Measurements from ENCODE around the gene SNRPD3.

DNA sequence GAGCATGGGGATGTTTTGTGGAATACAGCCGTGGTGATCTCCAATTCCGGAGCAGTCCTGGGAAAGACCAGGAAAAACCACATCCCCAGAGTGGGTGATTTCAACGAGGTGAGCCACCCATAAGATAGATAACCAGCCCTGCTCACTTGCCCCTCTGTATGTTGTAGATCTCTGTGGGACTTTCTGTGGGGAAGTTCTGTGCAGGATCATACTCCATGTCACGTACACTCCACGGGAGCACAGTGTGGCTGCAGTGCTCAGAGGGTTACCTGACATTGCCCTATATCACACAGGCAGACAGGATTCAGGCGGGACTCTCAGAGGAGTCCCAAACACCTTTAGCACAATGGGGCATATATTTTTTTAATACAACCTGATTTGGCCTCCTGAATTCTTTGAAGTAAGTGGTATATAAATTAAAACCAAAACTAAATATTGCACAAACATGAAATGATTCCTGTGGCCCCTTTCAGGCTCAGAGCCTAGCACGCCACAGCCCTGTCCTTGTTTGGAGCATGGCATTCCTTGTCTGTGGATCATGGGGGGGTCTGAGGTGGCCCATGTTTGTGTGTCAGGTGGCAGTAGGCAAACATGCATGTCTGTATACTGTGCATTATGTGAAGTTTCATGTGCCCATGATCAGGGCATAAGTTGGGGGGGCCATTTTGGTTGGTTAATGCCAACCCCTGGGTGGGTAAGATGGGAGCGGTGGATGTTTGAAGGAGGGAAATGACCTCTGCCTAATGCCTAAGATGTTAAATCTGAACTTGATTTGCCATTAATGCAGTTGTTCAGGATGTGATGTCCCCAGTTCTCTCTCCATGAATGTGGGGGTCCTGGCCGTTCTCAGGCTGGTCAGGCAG is 42.2 kb upstream of the SNRPD3 start:
- TF ChIP-seq, protein P1, sequence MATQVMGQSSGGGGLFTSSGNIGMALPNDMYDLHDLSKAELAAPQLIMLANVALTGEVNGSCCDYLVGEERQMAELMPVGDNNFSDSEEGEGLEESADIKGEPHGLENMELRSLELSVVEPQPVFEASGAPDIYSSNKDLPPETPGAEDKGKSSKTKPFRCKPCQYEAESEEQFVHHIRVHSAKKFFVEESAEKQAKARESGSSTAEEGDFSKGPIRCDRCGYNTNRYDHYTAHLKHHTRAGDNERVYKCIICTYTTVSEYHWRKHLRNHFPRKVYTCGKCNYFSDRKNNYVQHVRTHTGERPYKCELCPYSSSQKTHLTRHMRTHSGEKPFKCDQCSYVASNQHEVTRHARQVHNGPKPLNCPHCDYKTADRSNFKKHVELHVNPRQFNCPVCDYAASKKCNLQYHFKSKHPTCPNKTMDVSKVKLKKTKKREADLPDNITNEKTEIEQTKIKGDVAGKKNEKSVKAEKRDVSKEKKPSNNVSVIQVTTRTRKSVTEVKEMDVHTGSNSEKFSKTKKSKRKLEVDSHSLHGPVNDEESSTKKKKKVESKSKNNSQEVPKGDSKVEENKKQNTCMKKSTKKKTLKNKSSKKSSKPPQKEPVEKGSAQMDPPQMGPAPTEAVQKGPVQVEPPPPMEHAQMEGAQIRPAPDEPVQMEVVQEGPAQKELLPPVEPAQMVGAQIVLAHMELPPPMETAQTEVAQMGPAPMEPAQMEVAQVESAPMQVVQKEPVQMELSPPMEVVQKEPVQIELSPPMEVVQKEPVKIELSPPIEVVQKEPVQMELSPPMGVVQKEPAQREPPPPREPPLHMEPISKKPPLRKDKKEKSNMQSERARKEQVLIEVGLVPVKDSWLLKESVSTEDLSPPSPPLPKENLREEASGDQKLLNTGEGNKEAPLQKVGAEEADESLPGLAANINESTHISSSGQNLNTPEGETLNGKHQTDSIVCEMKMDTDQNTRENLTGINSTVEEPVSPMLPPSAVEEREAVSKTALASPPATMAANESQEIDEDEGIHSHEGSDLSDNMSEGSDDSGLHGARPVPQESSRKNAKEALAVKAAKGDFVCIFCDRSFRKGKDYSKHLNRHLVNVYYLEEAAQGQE (IDR thresholded peaks at IDR 0.05; ENCODE audit: low read depth, low read length): no peak
- TF ChIP-seq, protein P2, sequence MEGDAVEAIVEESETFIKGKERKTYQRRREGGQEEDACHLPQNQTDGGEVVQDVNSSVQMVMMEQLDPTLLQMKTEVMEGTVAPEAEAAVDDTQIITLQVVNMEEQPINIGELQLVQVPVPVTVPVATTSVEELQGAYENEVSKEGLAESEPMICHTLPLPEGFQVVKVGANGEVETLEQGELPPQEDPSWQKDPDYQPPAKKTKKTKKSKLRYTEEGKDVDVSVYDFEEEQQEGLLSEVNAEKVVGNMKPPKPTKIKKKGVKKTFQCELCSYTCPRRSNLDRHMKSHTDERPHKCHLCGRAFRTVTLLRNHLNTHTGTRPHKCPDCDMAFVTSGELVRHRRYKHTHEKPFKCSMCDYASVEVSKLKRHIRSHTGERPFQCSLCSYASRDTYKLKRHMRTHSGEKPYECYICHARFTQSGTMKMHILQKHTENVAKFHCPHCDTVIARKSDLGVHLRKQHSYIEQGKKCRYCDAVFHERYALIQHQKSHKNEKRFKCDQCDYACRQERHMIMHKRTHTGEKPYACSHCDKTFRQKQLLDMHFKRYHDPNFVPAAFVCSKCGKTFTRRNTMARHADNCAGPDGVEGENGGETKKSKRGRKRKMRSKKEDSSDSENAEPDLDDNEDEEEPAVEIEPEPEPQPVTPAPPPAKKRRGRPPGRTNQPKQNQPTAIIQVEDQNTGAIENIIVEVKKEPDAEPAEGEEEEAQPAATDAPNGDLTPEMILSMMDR (IDR thresholded peaks at IDR 0.05): no peak
- TF ChIP-seq EP300 (IDR thresholded peaks at IDR 0.05; ENCODE audit: borderline replicate concordance in 1 of 2, low read depth in 1 of 2, low read length in 1 of 2) (no peak), SIN3A (IDR thresholded peaks at IDR 0.05; ENCODE audit: borderline replicate concordance, low read depth, low read length) (no peak), RAD21 (IDR thresholded peaks at IDR 0.05; ENCODE audit: low read length) (no peak)
